HG02938 (cell line): ENCODE data around the gene CST9.

Source experiments
- ATAC-seq: cut with Tn5 transposase; IDR thresholded peaks from one replicate; pipeline ENCODE4 v1.9.1; 2021; ENCODE audit warnings: mild to moderate bottlenecking, moderate library complexity; ENCODE audit not compliant: unreplicated experiment

CST9 gene

GRCh38 chr20:23605867-23606651 is at the start of gene CST9:
Gene CST9 (minus strand): TSS chr20:23605917. CDS start chr20:23605864, 53 bp downstream.
- ATAC-seq = no peak

GRCh38 chr20:23654717-23655116 is 49.0 kb upstream of the CST9 start:
- ATAC-seq = no peak

GRCh38 chr20:23654000-23654399 is 48.3 kb upstream of the CST9 start:
- ATAC-seq = no peak

- ATAC-seq = no peak
Measured at GRCh38 chr20:23653400-23653938, 47.8 kb upstream of the CST9 start.

GRCh38 chr20:23652926-23653325 is 47.2 kb upstream of the CST9 start:
- no peak for ATAC-seq

- ATAC-seq = no peak
Measured at GRCh38 chr20:23652371-23652770, 46.7 kb upstream of the CST9 start.

GRCh38 chr20:23651117-23651516 is 45.4 kb upstream of the CST9 start:
- ATAC-seq = no peak

- no peak for ATAC-seq
Measured at GRCh38 chr20:23649830-23650417, 44.2 kb upstream of the CST9 start.

GRCh38 chr20:23649242-23649641 is 43.5 kb upstream of the CST9 start:
- ATAC-seq = no peak

- ATAC-seq = no peak
Measured at GRCh38 chr20:23647346-23647745, 41.6 kb upstream of the CST9 start.

GRCh38 chr20:23646106-23646873 is 40.6 kb upstream of the CST9 start:
- ATAC-seq = no peak

GRCh38 chr20:23645575-23645974 is 39.9 kb upstream of the CST9 start:
- no peak for ATAC-seq

GRCh38 chr20:23644164-23644563 is 38.4 kb upstream of the CST9 start:
- no peak for ATAC-seq

- ATAC-seq = no peak
Measured at GRCh38 chr20:23643659-23644058, 37.9 kb upstream of the CST9 start.

GRCh38 chr20:23641936-23642751 is 36.4 kb upstream of the CST9 start:
- no peak for ATAC-seq

- ATAC-seq = no peak
Measured at GRCh38 chr20:23640671-23641667, 35.3 kb upstream of the CST9 start.

- ATAC-seq = no peak
Measured at GRCh38 chr20:23640018-23640601, 34.4 kb upstream of the CST9 start.

GRCh38 chr20:23639490-23639958 is 33.8 kb upstream of the CST9 start:
- no peak for ATAC-seq

GRCh38 chr20:23638309-23638708 is 32.6 kb upstream of the CST9 start:
- no peak for ATAC-seq
